ENCODE measurements around the gene PTAR1. TPM values are rescaled to one million over a fixed set of nuclear protein-coding genes. Genes with fewer than 3 reads are reported as not detected.

The PTAR1 gene
- polyA plus RNA-seq, 4 donors: 46.1 to 58.8 (median 56.2) TPM

- no peak for DNase-seq (ENCODE audit: low read depth in 4 of 4, low spot score in 3 of 4)
Observed at GRCh38 chr9:69674716-69675438, 84.9 kb downstream of the PTAR1 start.

- DNase-seq (ENCODE audit: low read depth in 4 of 4, low spot score in 3 of 4): no peak
Observed at GRCh38 chr9:69674112-69674685, 85.6 kb downstream of the PTAR1 start.

GRCh38 chr9:69673311-69673640 is 86.5 kb downstream of the PTAR1 start:
- no peak for DNase-seq (ENCODE audit: low read depth in 4 of 4, low spot score in 3 of 4)

- DNase-seq (ENCODE audit: low read depth in 4 of 4, low spot score in 3 of 4): peak; percentile 79 to 85 (median 81)
Observed at GRCh38 chr9:69672596-69673310, 87.1 kb downstream of the PTAR1 start.

GRCh38 chr9:69671879-69672595 is 87.8 kb downstream of the PTAR1 start, which contains the start of gene APBA1:
Gene APBA1 (minus strand): TSS chr9:69672371.
- DNase-seq (ENCODE audit: low read depth in 4 of 4, low spot score in 3 of 4): peak in 1 of 4 donors; percentile 68

GRCh38 chr9:69671311-69671878 is 88.4 kb downstream of the PTAR1 start:
- no peak for DNase-seq (ENCODE audit: low read depth in 4 of 4, low spot score in 3 of 4)

GRCh38 chr9:69667306-69667705 is 92.5 kb downstream of the PTAR1 start:
- DNase-seq (ENCODE audit: low read depth in 4 of 4, low spot score in 3 of 4): no peak

- DNase-seq (ENCODE audit: low read depth in 4 of 4, low spot score in 3 of 4): no peak
Observed at GRCh38 chr9:69660304-69660703, 99.5 kb downstream of the PTAR1 start.

Other genes with a start within 250 kb of the PTAR1 start
- 10 to 100 TPM; 15.0 to 19.6 (median 16.3) TPM for gene APBA1, start 87.6 kb downstream of the PTAR1 start, polyA plus RNA-seq (ENCODE audit: insufficient read length in 4 of 4)
- gene CFAP95, start 60.8 kb upstream of the PTAR1 start, polyA plus RNA-seq (ENCODE audit: insufficient read length in 4 of 4): 1 to 10 TPM; 1.2 to 2.0 (median 1.7) TPM